SK-N-SH treated with all-trans-retinoic acid at 6 μM for 48 hours (cell line): ENCODE measurements around the gene GABRE.

ENCODE experiments used
- ATAC-seq: fragments of 200-7000 bp; cut with Tn5 transposase; 3 replicates; pipeline ENCODE4 v1.9.1; 2020; ENCODE audit warnings: mild to moderate bottlenecking, moderate library complexity
- ARNTL ChIP-seq: fragments of 450-650 bp; formaldehyde crosslinking; IDR thresholded peaks from 2 replicates; pipeline ENCODE4 v1.5.0; 2020; ENCODE audit warnings: low read depth, mild to moderate bottlenecking, moderate library complexity, borderline replicate concordance
- BACH2 ChIP-seq: fragments of 250-450 bp; sonication (Bioruptor Pico); IDR thresholded peaks from 2 replicates; pipeline ENCODE4 v1.9.0; 2021; ENCODE audit warnings: mild to moderate bottlenecking, borderline replicate concordance
- ESRRG ChIP-seq: fragments of 250-450 bp; sonication (Bioruptor Pico); IDR thresholded peaks from 2 replicates; pipeline ENCODE4 v1.6.1; 2021; ENCODE audit warnings: mild to moderate bottlenecking
- ISL1 ChIP-seq: fragments of 250-450 bp; sonication (Bioruptor Pico); IDR thresholded peaks from 2 replicates; pipeline ENCODE4 v2.1.2; 2022; ENCODE audit warnings: mild to moderate bottlenecking, moderate library complexity
- PPARA ChIP-seq: fragments of 250-450 bp; sonication (Bioruptor Pico); IDR thresholded peaks from 2 replicates; pipeline ENCODE4 v1.5.0; 2020; ENCODE audit warnings: mild to moderate bottlenecking, borderline replicate concordance
- RARB ChIP-seq: fragments of 250-450 bp; sonication (Bioruptor Pico); IDR thresholded peaks from 2 replicates; pipeline ENCODE4 v1.8.0; 2021; ENCODE audit warnings: mild to moderate bottlenecking, moderate library complexity
- SNAI2 ChIP-seq: fragments of 250-450 bp; sonication (Bioruptor Pico); IDR thresholded peaks from 2 replicates; pipeline ENCODE4 v1.5.0; 2020; ENCODE audit warnings: mild to moderate bottlenecking, moderate library complexity
- TCF4 ChIP-seq: fragments of 250-450 bp; sonication (Bioruptor Pico); IDR thresholded peaks from 2 replicates; pipeline ENCODE4 v1.8.0; 2021; ENCODE audit warnings: mild to moderate bottlenecking, moderate library complexity, borderline replicate concordance
- TOX ChIP-seq: fragments of 250-450 bp; sonication (Bioruptor Pico); IDR thresholded peaks from 2 replicates; pipeline ENCODE4 v1.8.0; 2021; ENCODE audit warnings: mild to moderate bottlenecking, moderate library complexity, borderline replicate concordance
- ZC3H10 ChIP-seq: fragments of 250-450 bp; sonication (Bioruptor Pico); IDR thresholded peaks from 2 replicates; pipeline ENCODE4 v1.5.1; 2021; ENCODE audit warnings: mild to moderate bottlenecking, moderate library complexity
- ZFP3 ChIP-seq: fragments of 250-450 bp; sonication (Bioruptor Pico); IDR thresholded peaks from 2 replicates; pipeline ENCODE4 v1.5.0; 2020; ENCODE audit warnings: mild to moderate bottlenecking, moderate library complexity
- ZFP30 ChIP-seq: fragments of 450-650 bp; formaldehyde crosslinking; IDR thresholded peaks from 2 replicates; pipeline ENCODE4 v1.5.0; 2022; ENCODE audit warnings: mild to moderate bottlenecking, moderate library complexity
- ZNF70 ChIP-seq: fragments of 450-650 bp; formaldehyde crosslinking; IDR thresholded peaks from 2 replicates; pipeline ENCODE4 v1.5.0; 2020; ENCODE audit warnings: mild to moderate bottlenecking, moderate library complexity
- ZNF8 ChIP-seq: fragments of 450-650 bp; formaldehyde crosslinking; IDR thresholded peaks from 2 replicates; pipeline ENCODE4 v1.5.0; 2020; ENCODE audit warnings: mild to moderate bottlenecking, moderate library complexity
- TF ChIP-seq, protein P1 (sequence below): fragments of 250-450 bp; sonication (Bioruptor Pico); IDR thresholded peaks from 2 replicates; pipeline ENCODE4 v1.5.0; 2020; ENCODE audit warnings: mild to moderate bottlenecking, moderate library complexity
- TF ChIP-seq, protein P2 (sequence below): fragments of 250-450 bp; sonication (Bioruptor Pico); IDR thresholded peaks from 2 replicates; pipeline ENCODE4 v1.8.0; 2021; ENCODE audit warnings: low read depth, mild to moderate bottlenecking, moderate library complexity, borderline replicate concordance
- TF ChIP-seq, protein P3 (sequence below): fragments of 250-450 bp; sonication (Bioruptor Pico); IDR thresholded peaks from 2 replicates; pipeline ENCODE4 v1.5.1; 2021; ENCODE audit warnings: mild to moderate bottlenecking, moderate library complexity
- TF ChIP-seq, protein P4 (sequence below): fragments of 250-450 bp; sonication (Bioruptor Pico); IDR thresholded peaks from 2 replicates; pipeline ENCODE4 v1.8.0; 2020; ENCODE audit warnings: mild to moderate bottlenecking, moderate library complexity, borderline replicate concordance
- TF ChIP-seq, protein P5 (sequence below): fragments of 250-450 bp; sonication (Bioruptor Pico); IDR thresholded peaks from 2 replicates; pipeline ENCODE4 v1.5.1; 2020; ENCODE audit warnings: low read depth, mild to moderate bottlenecking, moderate library complexity

GABRE gene

DNA sequence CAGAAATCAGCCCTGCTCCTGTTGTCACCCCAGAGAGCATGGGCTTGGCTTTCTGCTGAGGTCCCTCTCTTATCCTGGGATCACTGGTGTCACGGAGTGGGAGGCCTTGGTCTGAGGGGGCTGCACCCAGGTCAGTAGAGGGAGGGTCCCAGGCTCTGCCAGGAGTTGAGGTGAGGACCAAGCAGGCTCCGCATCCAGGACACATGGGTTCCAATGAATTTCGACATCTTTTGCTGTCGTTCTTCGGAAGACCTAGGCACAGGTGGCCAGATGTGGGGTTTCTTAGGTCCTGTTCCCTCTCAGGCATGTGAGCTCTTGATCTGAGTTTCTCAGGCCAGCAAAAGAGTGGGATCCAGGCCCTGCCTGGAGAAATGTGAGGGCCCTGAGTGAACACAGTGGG lies 51.8 kb downstream of the GABRE start:
- TF ChIP-seq TOX (CRISPR knock-in tag): no peak
- TF ChIP-seq, protein P1, sequence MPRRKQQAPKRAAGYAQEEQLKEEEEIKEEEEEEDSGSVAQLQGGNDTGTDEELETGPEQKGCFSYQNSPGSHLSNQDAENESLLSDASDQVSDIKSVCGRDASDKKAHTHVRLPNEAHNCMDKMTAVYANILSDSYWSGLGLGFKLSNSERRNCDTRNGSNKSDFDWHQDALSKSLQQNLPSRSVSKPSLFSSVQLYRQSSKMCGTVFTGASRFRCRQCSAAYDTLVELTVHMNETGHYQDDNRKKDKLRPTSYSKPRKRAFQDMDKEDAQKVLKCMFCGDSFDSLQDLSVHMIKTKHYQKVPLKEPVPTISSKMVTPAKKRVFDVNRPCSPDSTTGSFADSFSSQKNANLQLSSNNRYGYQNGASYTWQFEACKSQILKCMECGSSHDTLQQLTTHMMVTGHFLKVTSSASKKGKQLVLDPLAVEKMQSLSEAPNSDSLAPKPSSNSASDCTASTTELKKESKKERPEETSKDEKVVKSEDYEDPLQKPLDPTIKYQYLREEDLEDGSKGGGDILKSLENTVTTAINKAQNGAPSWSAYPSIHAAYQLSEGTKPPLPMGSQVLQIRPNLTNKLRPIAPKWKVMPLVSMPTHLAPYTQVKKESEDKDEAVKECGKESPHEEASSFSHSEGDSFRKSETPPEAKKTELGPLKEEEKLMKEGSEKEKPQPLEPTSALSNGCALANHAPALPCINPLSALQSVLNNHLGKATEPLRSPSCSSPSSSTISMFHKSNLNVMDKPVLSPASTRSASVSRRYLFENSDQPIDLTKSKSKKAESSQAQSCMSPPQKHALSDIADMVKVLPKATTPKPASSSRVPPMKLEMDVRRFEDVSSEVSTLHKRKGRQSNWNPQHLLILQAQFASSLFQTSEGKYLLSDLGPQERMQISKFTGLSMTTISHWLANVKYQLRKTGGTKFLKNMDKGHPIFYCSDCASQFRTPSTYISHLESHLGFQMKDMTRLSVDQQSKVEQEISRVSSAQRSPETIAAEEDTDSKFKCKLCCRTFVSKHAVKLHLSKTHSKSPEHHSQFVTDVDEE (CRISPR knock-in tag): no peak
- TF ChIP-seq, protein P2, sequence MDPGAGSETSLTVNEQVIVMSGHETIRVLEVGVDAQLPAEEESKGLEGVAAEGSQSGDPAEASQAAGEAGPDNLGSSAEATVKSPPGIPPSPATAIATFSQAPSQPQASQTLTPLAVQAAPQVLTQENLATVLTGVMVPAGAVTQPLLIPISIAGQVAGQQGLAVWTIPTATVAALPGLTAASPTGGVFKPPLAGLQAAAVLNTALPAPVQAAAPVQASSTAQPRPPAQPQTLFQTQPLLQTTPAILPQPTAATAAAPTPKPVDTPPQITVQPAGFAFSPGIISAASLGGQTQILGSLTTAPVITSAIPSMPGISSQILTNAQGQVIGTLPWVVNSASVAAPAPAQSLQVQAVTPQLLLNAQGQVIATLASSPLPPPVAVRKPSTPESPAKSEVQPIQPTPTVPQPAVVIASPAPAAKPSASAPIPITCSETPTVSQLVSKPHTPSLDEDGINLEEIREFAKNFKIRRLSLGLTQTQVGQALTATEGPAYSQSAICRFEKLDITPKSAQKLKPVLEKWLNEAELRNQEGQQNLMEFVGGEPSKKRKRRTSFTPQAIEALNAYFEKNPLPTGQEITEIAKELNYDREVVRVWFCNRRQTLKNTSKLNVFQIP (CRISPR knock-in tag): no peak
- no peak for TF ChIP-seq ZNF8 (CRISPR knock-in tag)
- TF ChIP-seq, protein P3, sequence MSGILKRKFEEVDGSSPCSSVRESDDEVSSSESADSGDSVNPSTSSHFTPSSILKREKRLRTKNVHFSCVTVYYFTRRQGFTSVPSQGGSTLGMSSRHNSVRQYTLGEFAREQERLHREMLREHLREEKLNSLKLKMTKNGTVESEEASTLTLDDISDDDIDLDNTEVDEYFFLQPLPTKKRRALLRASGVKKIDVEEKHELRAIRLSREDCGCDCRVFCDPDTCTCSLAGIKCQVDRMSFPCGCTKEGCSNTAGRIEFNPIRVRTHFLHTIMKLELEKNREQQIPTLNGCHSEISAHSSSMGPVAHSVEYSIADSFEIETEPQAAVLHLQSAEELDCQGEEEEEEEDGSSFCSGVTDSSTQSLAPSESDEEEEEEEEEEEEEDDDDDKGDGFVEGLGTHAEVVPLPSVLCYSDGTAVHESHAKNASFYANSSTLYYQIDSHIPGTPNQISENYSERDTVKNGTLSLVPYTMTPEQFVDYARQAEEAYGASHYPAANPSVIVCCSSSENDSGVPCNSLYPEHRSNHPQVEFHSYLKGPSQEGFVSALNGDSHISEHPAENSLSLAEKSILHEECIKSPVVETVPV (CRISPR knock-in tag): no peak
- no peak for TF ChIP-seq ZFP30 (CRISPR knock-in tag)
- no peak for ATAC-seq

DNA sequence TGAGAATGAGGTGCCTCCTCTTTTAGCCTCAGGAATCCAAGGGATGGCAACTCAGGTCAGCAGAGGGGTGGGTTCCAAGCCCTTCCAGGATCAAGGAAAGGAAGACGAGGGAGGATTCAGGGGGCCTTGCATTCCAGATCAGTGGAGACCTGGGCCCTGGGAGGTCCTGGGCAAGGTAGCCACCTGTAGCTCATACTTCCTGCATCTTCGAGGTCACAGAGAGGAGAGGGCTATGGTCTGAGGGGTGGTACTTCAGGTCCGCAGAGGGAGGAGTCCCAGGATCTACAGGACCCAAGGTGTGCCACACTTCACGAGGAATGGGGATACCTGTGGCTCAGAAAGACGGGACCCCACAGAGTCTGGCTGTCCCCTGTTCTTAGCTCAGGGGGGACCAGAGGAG lies 52.6 kb downstream of the GABRE start:
- no peak for ATAC-seq
- TF ChIP-seq TOX (CRISPR knock-in tag) (no peak), TCF4 (CRISPR knock-in tag) (no peak), BACH2 (CRISPR knock-in tag) (no peak), ISL1 (no peak), ZNF70 (CRISPR knock-in tag) (no peak), ZNF8 (CRISPR knock-in tag) (no peak), ARNTL (CRISPR knock-in tag) (no peak), SNAI2 (CRISPR knock-in tag) (no peak), PPARA (CRISPR knock-in tag) (no peak), ESRRG (CRISPR knock-in tag) (no peak), ZFP3 (CRISPR knock-in tag) (no peak), ZC3H10 (no peak), RARB (CRISPR knock-in tag) (no peak)
- TF ChIP-seq, protein P4, sequence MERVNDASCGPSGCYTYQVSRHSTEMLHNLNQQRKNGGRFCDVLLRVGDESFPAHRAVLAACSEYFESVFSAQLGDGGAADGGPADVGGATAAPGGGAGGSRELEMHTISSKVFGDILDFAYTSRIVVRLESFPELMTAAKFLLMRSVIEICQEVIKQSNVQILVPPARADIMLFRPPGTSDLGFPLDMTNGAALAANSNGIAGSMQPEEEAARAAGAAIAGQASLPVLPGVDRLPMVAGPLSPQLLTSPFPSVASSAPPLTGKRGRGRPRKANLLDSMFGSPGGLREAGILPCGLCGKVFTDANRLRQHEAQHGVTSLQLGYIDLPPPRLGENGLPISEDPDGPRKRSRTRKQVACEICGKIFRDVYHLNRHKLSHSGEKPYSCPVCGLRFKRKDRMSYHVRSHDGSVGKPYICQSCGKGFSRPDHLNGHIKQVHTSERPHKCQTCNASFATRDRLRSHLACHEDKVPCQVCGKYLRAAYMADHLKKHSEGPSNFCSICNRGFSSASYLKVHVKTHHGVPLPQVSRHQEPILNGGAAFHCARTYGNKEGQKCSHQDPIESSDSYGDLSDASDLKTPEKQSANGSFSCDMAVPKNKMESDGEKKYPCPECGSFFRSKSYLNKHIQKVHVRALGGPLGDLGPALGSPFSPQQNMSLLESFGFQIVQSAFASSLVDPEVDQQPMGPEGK (CRISPR knock-in tag): no peak
- TF ChIP-seq, protein P2 (CRISPR knock-in tag): no peak
- TF ChIP-seq, protein P5, sequence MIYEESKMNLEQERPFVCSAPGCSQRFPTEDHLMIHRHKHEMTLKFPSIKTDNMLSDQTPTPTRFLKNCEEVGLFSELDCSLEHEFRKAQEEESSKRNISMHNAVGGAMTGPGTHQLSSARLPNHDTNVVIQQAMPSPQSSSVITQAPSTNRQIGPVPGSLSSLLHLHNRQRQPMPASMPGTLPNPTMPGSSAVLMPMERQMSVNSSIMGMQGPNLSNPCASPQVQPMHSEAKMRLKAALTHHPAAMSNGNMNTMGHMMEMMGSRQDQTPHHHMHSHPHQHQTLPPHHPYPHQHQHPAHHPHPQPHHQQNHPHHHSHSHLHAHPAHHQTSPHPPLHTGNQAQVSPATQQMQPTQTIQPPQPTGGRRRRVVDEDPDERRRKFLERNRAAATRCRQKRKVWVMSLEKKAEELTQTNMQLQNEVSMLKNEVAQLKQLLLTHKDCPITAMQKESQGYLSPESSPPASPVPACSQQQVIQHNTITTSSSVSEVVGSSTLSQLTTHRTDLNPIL (CRISPR knock-in tag): no peak
- TF ChIP-seq, protein P3 (CRISPR knock-in tag): no peak
- TF ChIP-seq, protein P1 (CRISPR knock-in tag): no peak
